ENCODE data around the gene FAM83C.

GRCh38 chr20:35303382-35303734 is 11.1 kb upstream of the FAM83C start:
- TF ChIP-seq YY1 (IDR thresholded peaks at IDR 0.05; ENCODE audit: insufficient read depth, insufficient read length) (no peak), ZNF274 (IDR thresholded peaks at IDR 0.05; ENCODE audit: low read depth, low read length) (no peak), SUZ12 (IDR thresholded peaks at IDR 0.05; ENCODE audit: extremely low read depth, insufficient read depth, insufficient read length) (no peak)

Measured in NT2/D1 (cell line).